Activated T-cell treated with anti-CD3 and anti-CD28 coated beads, Interleukin-2, amount 50 U/mL, for 4 hours (primary cell): Measurements from ENCODE around the gene IL2RG. TPM values are rescaled to one million over a fixed set of nuclear protein-coding genes. Genes with fewer than 3 reads are reported as not detected.

ENCODE experiments used
- ATAC-seq, 2 donors: fragments of 200-7000 bp; cut with Tn5 transposase; one replicate each; pipeline ENCODE4 v1.10.0; 2021
- DNase-seq: peaks from one replicate; pipeline ENCODE4 v3.0.0-alpha.2; 2020
- H3K27me3 Mint-ChIP-seq: one replicate; pipeline ENCODE4 v1.8.0; 2021; ENCODE audit warnings: low read depth, mixed read lengths
- H3K36me3 Mint-ChIP-seq: one replicate; pipeline ENCODE4 v1.8.0; 2022; ENCODE audit warnings: mixed read lengths; ENCODE audit not compliant: insufficient read depth
- H3K4me1 Mint-ChIP-seq: one replicate; pipeline ENCODE4 v1.8.0; 2021; ENCODE audit warnings: low read depth, mixed read lengths
- H3K4me3 Mint-ChIP-seq: one replicate; pipeline ENCODE4 v1.8.0; 2021; ENCODE audit warnings: mild to moderate bottlenecking, moderate library complexity, mixed read lengths
- H3K9me3 Mint-ChIP-seq: one replicate; pipeline ENCODE4 v1.8.0; 2021; ENCODE audit warnings: mixed read lengths
- total RNA-seq, 3 donors: library from RNA; stranded (reverse); gene quantifications; one replicate each; pipeline ENCODE4 v1.2.1, GENCODE V29; 2021

The IL2RG gene
- 100 to 1,000 TPM; 214 to 305 (median 276) TPM for total RNA-seq

DNA sequence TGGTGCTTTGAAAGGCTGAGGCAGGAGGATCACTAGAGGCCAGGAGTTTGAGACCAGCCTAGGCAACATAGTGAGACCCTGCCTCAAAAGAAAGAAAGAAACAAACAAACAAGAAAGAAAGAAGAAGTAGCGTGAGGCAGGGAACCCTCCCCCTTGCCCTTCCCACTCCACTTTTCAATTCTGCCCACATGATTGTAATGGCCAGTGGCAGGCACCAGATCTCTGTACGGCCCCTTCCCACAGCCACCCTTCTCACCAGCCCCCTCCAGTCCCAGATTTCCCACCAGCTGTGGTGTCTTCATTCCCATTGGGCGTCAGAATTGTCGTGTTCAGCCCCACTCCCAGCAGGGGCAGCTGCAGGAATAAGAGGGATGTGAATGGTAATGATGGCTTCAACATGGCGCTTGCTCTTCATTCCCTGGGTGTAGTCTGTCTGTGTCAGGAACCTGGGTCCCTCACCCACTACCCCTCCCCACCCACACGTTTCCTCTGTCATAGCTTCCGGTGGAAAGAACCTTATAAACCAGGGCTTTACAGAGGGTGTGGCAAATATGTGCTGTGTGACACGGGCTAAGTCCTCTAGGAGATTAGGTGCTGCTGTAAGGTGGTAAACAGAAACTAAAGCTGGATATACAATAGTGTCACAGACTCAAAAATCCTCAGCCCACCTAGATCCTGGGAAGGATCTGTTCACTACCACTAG is at the start of gene IL2RG:
Gene IL2RG (minus strand): TSS at position 437 of the 703 bp plus-strand sequence. CDS start 38 bp downstream, at position 399.
- Mint-ChIP-seq H3K27me3 (no peaks in the 10 kb centered on the region), H3K4me1 (peaks cover 43% of the 10 kb centered on the region), H3K36me3 (peaks cover 31% of the 10 kb centered on the region), H3K4me3 (peak within 1 kb of the TSS; percentile 96), H3K9me3 (no peaks in the 10 kb centered on the region)
- ATAC-seq (peak; percentile 87 to 90), DNase-seq (peak; percentile 75)

DNA sequence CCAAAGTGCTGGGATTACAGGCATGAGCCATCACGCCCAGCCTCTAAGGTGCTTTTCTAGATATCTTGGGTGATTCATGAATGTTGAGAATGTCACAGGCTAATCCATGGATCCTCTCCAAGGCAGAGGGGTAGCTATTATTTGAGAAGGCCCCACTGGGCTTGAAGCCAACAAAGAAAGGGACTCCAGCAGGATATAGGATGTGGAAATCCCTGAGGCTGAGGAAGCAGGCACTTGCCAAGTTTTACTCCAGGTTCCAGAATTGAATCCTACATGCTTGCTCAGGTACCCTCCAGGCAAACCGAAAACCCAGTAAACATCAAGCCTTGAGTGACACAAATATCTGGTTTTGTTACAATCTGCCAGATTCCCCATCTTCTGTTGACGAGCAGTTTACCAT is 49.1 kb upstream of the IL2RG start:
- Mint-ChIP-seq H3K36me3 (peaks cover 2% of the 10 kb centered on the region), H3K4me3 (no peak overlapping the region), H3K27me3 (no peaks in the 10 kb centered on the region), H3K9me3 (no peaks in the 10 kb centered on the region), H3K4me1 (peaks cover 12% of the 10 kb centered on the region)
- ATAC-seq (no peak), DNase-seq (no peak)

DNA sequence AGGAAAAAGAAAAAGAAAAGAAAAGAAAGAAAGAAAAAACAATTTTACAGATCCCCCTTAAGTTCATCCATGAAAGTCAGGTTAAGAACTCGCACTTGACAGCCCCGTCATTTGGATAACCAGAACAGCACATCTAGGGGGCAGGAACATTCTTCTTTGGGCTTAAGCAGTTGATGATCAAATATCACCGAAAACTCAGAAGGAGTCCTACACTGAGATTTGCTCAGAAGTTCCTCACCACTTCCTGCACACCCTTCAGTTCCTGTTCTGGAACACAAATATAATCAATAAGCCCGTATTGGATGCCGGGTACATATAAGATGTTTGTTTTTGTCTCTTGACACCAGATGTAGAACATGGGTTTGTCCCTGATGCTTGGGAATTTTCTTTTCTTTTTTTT is 48.0 kb upstream of the IL2RG start:
- Mint-ChIP-seq H3K4me3 (no peak overlapping the region), H3K36me3 (peaks cover 2% of the 10 kb centered on the region), H3K4me1 (peaks cover 12% of the 10 kb centered on the region), H3K27me3 (no peaks in the 10 kb centered on the region), H3K9me3 (no peaks in the 10 kb centered on the region)
- DNase-seq = no peak
- ATAC-seq = no peak

DNA sequence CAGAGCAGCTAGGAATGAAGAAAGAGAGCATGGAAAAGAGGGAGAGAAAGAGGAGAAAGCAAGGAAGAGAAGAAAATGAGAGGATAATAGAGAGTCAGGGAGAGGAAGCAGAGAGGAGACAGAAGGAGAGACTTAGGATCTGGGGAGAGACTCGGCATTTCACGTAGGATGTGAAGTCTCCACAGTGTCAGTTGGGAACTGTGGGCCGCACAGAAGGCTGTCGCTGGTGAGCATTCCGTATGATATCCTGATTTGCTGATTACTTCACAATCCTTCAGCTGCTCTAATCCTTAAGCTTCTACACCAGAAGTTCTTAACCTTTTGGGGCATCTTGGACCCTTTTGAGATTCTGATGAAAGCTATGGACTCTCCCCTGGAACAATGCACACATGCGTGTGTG is 47.2 kb upstream of the IL2RG start:
- no peak for DNase-seq
- Mint-ChIP-seq H3K27me3 (no peaks in the 10 kb centered on the region), H3K36me3 (peaks cover 2% of the 10 kb centered on the region), H3K9me3 (no peaks in the 10 kb centered on the region), H3K4me1 (peaks cover 12% of the 10 kb centered on the region), H3K4me3 (no peak overlapping the region)
- no peak for ATAC-seq

DNA sequence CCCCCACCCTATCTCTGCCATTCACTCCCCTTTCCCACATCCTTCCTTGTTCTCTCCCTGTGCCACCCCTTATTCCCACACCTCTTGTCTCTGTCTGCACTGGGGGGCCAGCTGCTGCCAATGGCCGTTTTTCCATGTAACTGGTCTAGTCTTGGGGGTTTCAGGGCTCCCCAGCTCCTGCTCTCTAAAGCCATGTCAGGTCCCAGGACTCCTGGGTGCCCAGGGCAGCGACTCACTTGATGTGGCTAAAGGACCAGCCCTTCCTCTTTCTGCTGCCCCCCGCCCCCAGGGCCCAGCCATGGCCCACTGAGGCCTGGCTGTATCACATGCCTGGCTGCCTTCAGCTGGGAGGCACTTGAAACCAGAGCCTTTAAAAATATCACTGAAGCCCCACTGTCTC is 43.3 kb upstream of the IL2RG start:
- Mint-ChIP-seq H3K4me1 (peaks cover 12% of the 10 kb centered on the region), H3K4me3 (no peak overlapping the region), H3K27me3 (no peaks in the 10 kb centered on the region), H3K36me3 (no peaks in the 10 kb centered on the region), H3K9me3 (no peaks in the 10 kb centered on the region)
- ATAC-seq = no peak
- DNase-seq = no peak

DNA sequence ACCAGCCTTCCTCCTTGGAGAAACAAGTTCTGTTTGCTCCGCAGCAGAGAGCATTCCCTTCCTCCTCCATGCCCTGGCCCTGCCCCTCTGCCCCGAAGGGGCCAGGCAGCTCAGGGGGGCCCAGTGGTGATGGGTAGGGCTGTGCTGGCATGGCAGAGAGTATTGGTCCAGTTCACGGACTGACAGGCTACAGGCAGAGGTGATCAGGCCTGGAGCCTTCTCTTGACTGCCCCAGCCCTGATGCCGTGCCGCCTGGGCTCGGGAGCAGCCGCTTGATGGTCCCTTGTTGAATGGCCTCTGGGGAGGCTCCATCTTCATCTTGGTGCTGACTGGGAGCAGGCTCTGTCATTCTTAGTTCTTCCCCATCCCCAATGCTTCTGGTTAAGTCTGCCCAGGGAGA is 42.8 kb upstream of the IL2RG start:
- Mint-ChIP-seq H3K27me3 (no peaks in the 10 kb centered on the region), H3K4me1 (peaks cover 8% of the 10 kb centered on the region), H3K36me3 (no peaks in the 10 kb centered on the region), H3K9me3 (no peaks in the 10 kb centered on the region), H3K4me3 (no peak overlapping the region)
- no peak for DNase-seq
- ATAC-seq = no peak

DNA sequence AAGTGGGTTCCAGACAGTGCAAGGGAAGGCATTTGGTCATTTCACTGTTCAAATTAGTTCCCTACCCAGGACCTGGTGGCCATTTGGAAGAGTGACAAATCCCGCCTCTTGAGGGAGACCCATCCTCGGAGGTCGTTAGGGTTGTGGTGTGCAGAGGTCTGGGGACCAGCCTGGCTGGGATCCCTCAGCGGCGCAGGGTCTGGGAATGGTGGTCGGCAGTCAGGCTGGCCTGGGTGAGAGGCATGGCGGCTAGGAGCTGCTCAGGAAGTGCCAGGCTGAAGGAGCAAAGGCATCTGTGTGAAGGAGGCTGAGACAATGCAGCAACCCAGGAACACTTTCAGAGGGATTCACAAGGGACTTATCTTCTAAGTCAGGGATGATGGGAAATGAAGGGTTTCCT is 40.0 kb upstream of the IL2RG start:
- no peak overlapping the region for H3K4me3 Mint-ChIP-seq
- DNase-seq (no peak), ATAC-seq (no peak)
- H3K36me3 Mint-ChIP-seq = no peaks in the 10 kb centered on the region
- no peaks in the 10 kb centered on the region for H3K27me3 Mint-ChIP-seq
- H3K9me3 Mint-ChIP-seq = no peaks in the 10 kb centered on the region
- H3K4me1 Mint-ChIP-seq = peaks cover 4% of the 10 kb centered on the region

DNA sequence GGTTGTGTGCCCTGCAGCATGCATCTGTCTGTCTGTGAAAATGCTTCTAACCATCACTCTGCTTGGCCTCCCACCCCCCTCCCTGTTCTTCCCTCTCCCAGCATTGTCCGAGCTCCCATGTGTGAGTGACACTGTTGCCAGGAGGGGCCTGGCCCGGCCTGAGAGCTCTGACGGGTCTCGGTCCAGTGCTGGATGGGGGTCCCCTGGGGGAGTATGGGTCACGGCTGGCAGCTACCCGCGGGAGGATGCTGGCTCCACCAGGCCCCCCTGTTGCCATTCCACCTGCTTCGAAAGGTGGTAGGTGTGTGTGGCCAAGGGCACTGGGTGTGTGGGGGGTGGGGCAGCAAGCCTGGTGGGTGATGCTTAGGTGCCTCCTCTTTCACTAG is 36.9 kb upstream of the IL2RG start:
- ATAC-seq (no peak), DNase-seq (no peak)
- H3K4me3 Mint-ChIP-seq = no peak overlapping the region
- no peaks in the 10 kb centered on the region for H3K27me3 Mint-ChIP-seq
- peaks cover 13% of the 10 kb centered on the region for H3K4me1 Mint-ChIP-seq
- no peaks in the 10 kb centered on the region for H3K36me3 Mint-ChIP-seq
- H3K9me3 Mint-ChIP-seq = no peaks in the 10 kb centered on the region

DNA sequence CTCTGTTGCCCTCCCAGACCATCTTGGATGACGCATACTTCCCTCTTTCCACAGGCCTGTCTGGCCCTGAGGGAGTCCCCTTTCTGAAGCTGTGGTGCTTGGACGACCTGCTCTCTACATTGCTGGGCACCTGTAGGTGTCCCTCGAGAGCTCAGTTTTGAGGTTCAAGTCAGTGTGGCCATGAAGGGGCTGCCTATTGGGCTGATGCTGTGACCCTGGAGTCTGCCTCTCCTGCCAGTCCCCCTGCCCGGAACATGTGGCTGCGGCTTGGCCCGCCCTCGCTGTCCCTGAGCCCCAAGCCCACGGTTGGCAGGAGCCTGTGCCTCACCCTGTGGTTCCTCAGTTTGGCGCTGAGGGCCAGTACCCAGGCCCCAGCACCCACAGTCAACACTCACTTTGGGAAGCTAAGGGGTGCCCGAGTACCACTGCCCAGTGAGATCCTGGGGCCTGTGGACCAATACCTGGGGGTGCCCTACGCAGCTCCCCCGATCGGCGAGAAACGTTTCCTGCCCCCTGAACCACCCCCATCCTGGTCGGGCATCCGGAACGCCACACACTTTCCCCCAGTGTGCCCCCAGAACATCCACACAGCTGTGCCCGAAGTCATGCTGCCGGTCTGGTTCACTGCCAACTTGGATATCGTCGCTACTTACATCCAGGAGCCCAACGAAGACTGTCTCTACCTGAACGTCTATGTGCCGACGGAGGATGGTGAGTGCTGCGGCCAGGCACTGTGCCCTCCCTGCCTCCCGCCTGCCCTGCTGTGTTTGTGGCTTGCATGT is 36.3 kb upstream of the IL2RG start:
- no peaks in the 10 kb centered on the region for H3K27me3 Mint-ChIP-seq
- no peaks in the 10 kb centered on the region for H3K9me3 Mint-ChIP-seq
- no peak overlapping the region for H3K4me3 Mint-ChIP-seq

DNA sequence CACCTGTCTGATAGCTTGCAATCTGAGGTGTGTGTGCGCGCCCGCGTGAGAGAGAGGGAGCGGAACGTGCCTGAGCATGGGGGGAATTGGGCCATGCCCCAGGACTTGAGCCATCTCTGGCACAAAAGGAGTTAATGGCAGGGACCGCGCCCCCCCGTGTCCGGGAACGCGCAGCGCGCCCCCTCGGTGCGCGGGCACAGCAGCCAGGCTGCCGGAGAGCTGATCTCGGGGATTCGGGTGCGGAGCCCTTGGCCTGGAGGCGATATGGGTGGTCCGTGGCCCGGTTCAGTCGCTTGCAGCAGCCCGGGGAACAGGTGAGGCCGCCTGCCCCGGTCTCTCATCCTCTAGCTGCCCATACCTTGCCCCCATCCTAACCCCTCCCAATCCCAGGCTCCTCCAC is 33.3 kb upstream of the IL2RG start, which contains the start of gene NLGN3:
Gene NLGN3 (plus strand): TSS at position 191 of the 400 bp plus-strand sequence. CDS start 2,909 bp downstream, outside the sequence.
- H3K4me1 Mint-ChIP-seq = peaks cover 15% of the 10 kb centered on the region
- H3K27me3 Mint-ChIP-seq = no peaks in the 10 kb centered on the region
- no peaks in the 10 kb centered on the region for H3K9me3 Mint-ChIP-seq
- H3K4me3 Mint-ChIP-seq = peak within 1 kb of the TSS; percentile 26
- DNase-seq (no peak), ATAC-seq (no peak)
- no peaks in the 10 kb centered on the region for H3K36me3 Mint-ChIP-seq

More for the DNA sequence above, 36.3 kb upstream of the IL2RG start:
- no peak for DNase-seq
- no peak for ATAC-seq
- Mint-ChIP-seq H3K4me1 (peaks cover 13% of the 10 kb centered on the region), H3K36me3 (no peaks in the 10 kb centered on the region)

DNA sequence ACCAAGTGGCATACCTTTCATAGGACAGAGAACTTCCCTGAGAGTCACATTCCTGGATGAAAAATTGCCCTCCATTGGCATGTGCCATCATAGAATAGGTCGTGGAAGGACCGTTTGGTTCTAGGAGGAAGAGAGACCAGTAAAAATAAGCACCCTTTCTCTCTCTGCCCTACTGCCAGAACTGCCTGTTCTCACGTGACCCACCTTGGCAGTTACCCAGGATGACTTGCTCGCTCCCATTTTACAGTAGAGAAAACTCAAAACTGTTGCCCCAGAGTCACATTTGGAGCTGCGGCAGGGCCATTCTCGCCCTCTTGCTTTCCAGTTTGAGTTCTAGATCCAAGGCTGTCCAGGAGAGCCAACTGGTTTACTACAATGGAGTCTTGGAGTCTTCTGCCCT is 32.1 kb upstream of the IL2RG start:
- Mint-ChIP-seq H3K9me3 (no peaks in the 10 kb centered on the region), H3K27me3 (no peaks in the 10 kb centered on the region), H3K4me1 (peaks cover 15% of the 10 kb centered on the region), H3K4me3 (no peak overlapping the region), H3K36me3 (peaks cover 7% of the 10 kb centered on the region)
- ATAC-seq (no peak), DNase-seq (no peak)

DNA sequence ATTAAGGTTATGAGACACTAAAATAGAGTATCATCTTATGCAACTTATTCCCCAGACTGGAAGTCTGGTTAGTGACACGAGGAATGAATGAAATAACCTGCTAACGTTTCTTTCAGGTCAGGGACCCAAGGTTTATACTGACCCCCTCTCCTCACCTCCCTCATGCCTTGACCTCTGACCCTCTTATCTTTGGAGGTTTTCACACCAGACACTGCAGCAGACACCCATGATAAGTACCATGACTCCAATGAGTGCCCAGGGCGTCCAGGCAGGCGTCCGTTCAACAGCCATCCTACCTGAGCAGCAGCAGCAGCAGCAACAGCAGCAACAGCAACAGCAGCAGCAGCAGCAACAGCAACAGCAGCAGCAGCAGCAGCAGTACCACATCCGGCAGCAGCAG is 29.1 kb upstream of the IL2RG start:
- Mint-ChIP-seq H3K9me3 (no peaks in the 10 kb centered on the region), H3K4me3 (no peak overlapping the region), H3K27me3 (no peaks in the 10 kb centered on the region), H3K36me3 (peaks cover 9% of the 10 kb centered on the region), H3K4me1 (peaks cover 8% of the 10 kb centered on the region)
- DNase-seq = no peak
- ATAC-seq = no peak

DNA sequence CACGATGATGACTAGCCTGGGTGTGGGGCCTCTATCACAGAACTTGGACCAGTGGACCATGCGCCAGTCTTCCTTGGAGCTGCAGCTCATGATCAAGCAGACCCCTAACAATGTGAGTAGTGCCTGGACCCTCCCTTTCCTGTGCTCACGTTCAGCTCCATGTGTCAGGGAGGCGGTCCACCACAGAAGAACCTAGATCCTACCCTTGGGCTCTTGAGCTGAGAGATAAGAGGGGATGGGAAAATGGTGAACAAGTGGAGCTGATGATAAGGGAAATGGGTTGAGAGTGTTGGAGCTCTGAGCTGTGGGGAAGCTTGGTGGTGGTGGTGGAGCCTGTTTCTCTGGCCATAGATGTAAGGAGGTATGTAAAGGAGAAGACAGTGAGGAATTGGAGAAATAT is 20.1 kb upstream of the IL2RG start:
- no peak for DNase-seq
- no peaks in the 10 kb centered on the region for H3K9me3 Mint-ChIP-seq

DNA sequence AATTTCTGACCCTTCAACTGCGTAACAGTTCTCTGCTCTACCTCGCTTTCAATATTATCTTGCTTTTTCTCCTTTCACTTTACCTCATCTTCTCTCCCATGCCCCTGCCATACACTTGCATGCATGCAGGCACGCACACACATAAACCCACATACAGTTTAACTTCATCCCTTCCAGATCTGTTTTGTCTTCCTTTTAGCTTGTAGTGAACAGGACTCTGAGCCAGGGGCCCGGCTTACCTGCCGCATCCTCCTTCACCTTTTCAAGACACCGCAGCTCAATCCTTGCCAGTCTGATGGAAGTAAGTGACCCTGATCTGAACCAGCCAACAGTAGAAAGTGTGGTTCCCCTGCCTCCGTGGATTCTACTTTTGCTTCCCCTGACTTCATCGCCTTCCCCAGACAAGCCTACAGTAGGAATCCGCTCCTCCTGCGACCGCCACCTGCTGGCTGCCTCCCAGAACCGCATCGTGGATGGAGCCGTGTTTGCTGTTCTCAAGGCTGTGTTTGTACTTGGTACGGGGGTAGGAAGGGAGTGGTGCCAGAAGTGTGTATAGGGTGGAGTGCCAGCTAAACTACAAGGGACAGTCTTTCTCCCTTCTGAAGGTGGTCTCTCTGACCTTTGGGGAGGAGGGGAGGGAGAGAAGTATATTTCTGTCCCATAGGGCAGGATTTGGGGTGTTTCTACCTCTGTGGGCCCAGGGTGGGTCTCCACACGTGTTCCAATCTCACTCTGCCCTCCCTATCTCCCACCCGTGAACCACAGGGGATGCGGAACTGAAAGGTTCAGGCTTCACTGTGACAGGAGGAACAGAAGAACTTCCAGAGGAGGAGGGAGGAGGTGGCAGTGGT is 17.8 kb upstream of the IL2RG start:
- Mint-ChIP-seq H3K27me3 (no peaks in the 10 kb centered on the region), H3K36me3 (peaks cover 34% of the 10 kb centered on the region), H3K4me3 (no peak overlapping the region), H3K9me3 (no peaks in the 10 kb centered on the region), H3K4me1 (peaks cover 14% of the 10 kb centered on the region)
- DNase-seq = peak; percentile 80
- peak; percentile 92 to 94 for ATAC-seq

More for the DNA sequence above, 20.1 kb upstream of the IL2RG start:
- H3K36me3 Mint-ChIP-seq = peaks cover 40% of the 10 kb centered on the region
- peaks cover 11% of the 10 kb centered on the region for H3K4me1 Mint-ChIP-seq
- H3K27me3 Mint-ChIP-seq = no peaks in the 10 kb centered on the region
- H3K4me3 Mint-ChIP-seq = no peak overlapping the region
- no peak for ATAC-seq
